Left lung (tissue), 10 donors: ENCODE results near the gene APOL4. TPM values are rescaled to one million over a fixed set of nuclear protein-coding genes. Genes with fewer than 3 reads are reported as not detected.
"Not testable (repeated sequence)": the region's sequence is repeated elsewhere in the genome, so short reads cannot be mapped to it uniquely, and the experiment has no call there.

Experiments
- ATAC-seq: fragments of 200-7000 bp; cut with Tn5 transposase; one replicate; pipeline ENCODE4 v1.9.1; 2020; ENCODE audit warnings: moderate library complexity
- DNase-seq, 4 donors: peaks; one replicate each; pipeline ENCODE4 v3.0.0-alpha.2; 2013 to 2020
- H3K27ac ChIP-seq, 2 donors: fragments of 200-600 bp; sonication (generic) in 1 of 2; one replicate each; pipeline versions ENCODE4 v1.5.0 to v1.8.0; 2020 to 2021
- H3K27me3 ChIP-seq, 2 donors: fragments of 200-600 bp; sonication (generic) in 1 of 2; one replicate each; pipeline versions ENCODE4 v1.5.0 to v1.8.0; 2020 to 2021
- H3K36me3 ChIP-seq, 2 donors: fragments of 200-600 bp; sonication (generic) in 1 of 2; one replicate each; pipeline versions ENCODE4 v1.5.0 to v1.8.0; 2020 to 2021
- H3K4me1 ChIP-seq, 2 donors: fragments of 200-600 bp; one replicate each; pipeline ENCODE4 v1.8.0; 2021
- H3K4me3 ChIP-seq, 2 donors: fragments of 200-600 bp; sonication (generic) in 1 of 2; one replicate each; pipeline versions ENCODE4 v1.5.0 to v1.8.0; 2020 to 2021; ENCODE audit warnings: mild to moderate bottlenecking in 1 of 2
- H3K9me3 ChIP-seq, 2 donors: fragments of 200-600 bp; sonication (generic) in 1 of 2; one replicate each; pipeline versions ENCODE4 v1.5.0 to v1.8.0; 2020 to 2021
- intact Hi-C, 2 donors: fragments of 100-400 bp; cut with DNase I; formaldehyde crosslinking; loops; one replicate each; pipeline versions ENCODE4 v1.11.2 to v1.14.2; 2022
- polyA plus RNA-seq, 6 donors: library from polyadenylated mRNA; unstranded; fragments of 120-200 nt; gene quantifications; one replicate each; pipeline ENCODE4 v1.2.1, GENCODE V29; 2013; ENCODE audit not compliant: insufficient read length in 6 of 6
- total RNA-seq, 2 donors: library from RNA; stranded (reverse); fragmentation: NEBNext Ultra II Directional; extraction: Animal tissue kit (Norgen Biotek cat#: 25700); gene quantifications; one replicate each; pipeline ENCODE4 v1.2.1, GENCODE V29; 2021
- TF ChIP-seq, protein P1 (sequence below), 2 donors: fragments of 200-600 bp; sonication (generic) in 1 of 2; IDR thresholded peaks; one replicate each; pipeline versions ENCODE4 v1.5.0 to v1.8.0; 2021; ENCODE audit warnings: antibody characterized with exemption in 2 of 2
- donor health status: DM: no; HTN: yes; CAD: no.
- donor health status: DM: no; HTN: no; CAD: no.

APOL4 gene
- total and polyA plus RNA-seq, 8 donors, result 4.9 to 18.6 (median 10.6) TPM

GRCh38 chr22:36210224-36210623 is 8.6 kb upstream of the APOL4 start:
- Histone ChIP-seq H3K27me3 (no peaks in the 10 kb centered on the region), H3K4me1 (peaks cover 9 to 41% of the 10 kb centered on the region in 2 donors), H3K27ac (no peak overlapping the region), H3K36me3 (no peaks in the 10 kb centered on the region), H3K9me3 (no peaks in the 10 kb centered on the region), H3K4me3 (no peak overlapping the region)
- TF ChIP-seq, protein P1, sequence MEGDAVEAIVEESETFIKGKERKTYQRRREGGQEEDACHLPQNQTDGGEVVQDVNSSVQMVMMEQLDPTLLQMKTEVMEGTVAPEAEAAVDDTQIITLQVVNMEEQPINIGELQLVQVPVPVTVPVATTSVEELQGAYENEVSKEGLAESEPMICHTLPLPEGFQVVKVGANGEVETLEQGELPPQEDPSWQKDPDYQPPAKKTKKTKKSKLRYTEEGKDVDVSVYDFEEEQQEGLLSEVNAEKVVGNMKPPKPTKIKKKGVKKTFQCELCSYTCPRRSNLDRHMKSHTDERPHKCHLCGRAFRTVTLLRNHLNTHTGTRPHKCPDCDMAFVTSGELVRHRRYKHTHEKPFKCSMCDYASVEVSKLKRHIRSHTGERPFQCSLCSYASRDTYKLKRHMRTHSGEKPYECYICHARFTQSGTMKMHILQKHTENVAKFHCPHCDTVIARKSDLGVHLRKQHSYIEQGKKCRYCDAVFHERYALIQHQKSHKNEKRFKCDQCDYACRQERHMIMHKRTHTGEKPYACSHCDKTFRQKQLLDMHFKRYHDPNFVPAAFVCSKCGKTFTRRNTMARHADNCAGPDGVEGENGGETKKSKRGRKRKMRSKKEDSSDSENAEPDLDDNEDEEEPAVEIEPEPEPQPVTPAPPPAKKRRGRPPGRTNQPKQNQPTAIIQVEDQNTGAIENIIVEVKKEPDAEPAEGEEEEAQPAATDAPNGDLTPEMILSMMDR (IDR thresholded peaks at IDR 0.05), result no peak
- ATAC-seq, result no peak
- intact Hi-C loops, result no loop called here
- DNase-seq, result no peak

GRCh38 chr22:36209488-36209908 is 7.9 kb upstream of the APOL4 start:
- intact Hi-C loops, ATAC-seq, H3K27me3 ChIP-seq, H3K4me3 ChIP-seq, DNase-seq, H3K9me3 ChIP-seq, H3K36me3 ChIP-seq, H3K27ac ChIP-seq: not testable (repeated sequence)
- H3K4me1 ChIP-seq, result peaks cover 9 to 41% of the 10 kb centered on the region in 2 donors

DNA sequence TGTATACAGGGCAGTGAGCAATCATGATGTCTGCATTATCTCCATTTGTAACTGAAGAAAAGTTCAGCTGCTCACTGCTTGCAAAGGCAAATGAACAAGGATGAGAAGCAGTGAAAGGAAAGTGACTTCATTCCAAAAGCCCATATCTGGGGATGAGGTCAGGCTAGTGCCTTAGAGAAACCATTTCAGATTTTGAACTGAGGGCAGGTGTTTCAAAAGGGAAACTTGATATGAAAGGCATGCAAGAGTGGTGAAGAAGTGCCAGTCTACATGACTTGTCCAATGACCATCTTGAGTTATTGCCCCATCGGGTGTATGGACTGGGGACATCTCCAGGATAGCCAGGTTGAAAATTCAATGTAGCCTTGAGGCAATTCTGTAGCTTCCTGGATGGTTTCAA is 7.3 kb upstream of the APOL4 start:
- Histone ChIP-seq H3K4me3 (no peak overlapping the region), H3K36me3 (no peaks in the 10 kb centered on the region), H3K9me3 (no peaks in the 10 kb centered on the region), H3K27ac (no peak overlapping the region), H3K4me1 (peaks cover 9 to 36% of the 10 kb centered on the region in 2 donors), H3K27me3 (no peaks in the 10 kb centered on the region)
- TF ChIP-seq, protein P1 (IDR thresholded peaks at IDR 0.05), result no peak
- DNase-seq (no peak), ATAC-seq (no peak)
- intact Hi-C loops, result no loop called here

- ATAC-seq (no peak), DNase-seq (no peak)
- peaks cover 9 to 29% of the 10 kb centered on the region in 2 donors for H3K4me1 ChIP-seq
- no peak overlapping the region for H3K27ac ChIP-seq
- TF ChIP-seq, protein P1 (IDR thresholded peaks at IDR 0.05), result no peak
- no peaks in the 10 kb centered on the region for H3K36me3 ChIP-seq
- no peak overlapping the region for H3K4me3 ChIP-seq
- no peaks in the 10 kb centered on the region for H3K27me3 ChIP-seq
- intact Hi-C loops, result no loop called here
- H3K9me3 ChIP-seq, result no peaks in the 10 kb centered on the region
Observed at GRCh38 chr22:36208162-36208765, 6.7 kb upstream of the APOL4 start.

DNA sequence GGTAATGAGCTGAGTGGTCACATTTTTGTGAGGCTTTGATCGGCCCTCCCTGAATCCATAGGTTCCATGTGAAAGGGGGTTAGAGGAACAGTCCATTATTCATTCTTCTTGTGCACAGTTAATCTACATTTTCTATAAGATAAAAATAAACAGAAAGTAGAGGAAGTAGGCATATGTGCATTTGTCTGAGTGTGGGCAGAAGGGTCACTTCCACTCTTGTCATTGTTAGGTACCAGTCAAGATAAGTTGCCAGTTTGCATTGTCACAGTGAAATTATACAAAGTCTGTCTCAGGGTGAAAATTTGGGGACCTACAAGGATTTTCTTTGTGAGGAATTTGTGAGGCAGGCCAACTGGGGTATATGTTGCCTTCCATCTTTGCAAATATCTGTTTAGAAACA is 4.6 kb upstream of the APOL4 start:
- Histone ChIP-seq H3K36me3 (no peaks in the 10 kb centered on the region), H3K4me3 (no peak overlapping the region), H3K4me1 (peaks cover 13 to 20% of the 10 kb centered on the region in 2 donors), H3K9me3 (no peaks in the 10 kb centered on the region), H3K27me3 (no peaks in the 10 kb centered on the region), H3K27ac (no peak overlapping the region)
- DNase-seq, result no peak
- TF ChIP-seq, protein P1 (IDR thresholded peaks at IDR 0.05), result no peak
- intact Hi-C loops, result no loop called here
- no peak for ATAC-seq

DNA sequence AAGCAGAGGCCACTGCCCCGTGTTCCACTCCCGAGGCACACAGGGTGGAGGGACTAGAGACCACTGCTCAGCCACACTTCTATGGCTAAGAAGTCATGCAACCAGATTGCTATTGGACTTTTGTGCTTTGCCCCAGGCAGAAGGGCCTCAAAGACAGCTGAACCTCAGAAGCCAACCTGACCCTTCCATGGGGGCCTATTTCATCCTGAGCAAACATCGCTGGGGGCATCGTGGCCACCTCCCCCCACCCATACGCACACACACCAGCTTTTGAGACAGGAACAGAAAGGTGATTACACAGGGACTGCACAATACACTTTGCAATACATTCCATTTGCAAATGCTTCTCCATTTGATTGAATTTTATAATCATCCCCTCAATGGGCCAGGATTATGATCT is 4.0 kb upstream of the APOL4 start:
- H3K36me3 ChIP-seq, DNase-seq, H3K4me3 ChIP-seq, H3K27me3 ChIP-seq, intact Hi-C loops, H3K9me3 ChIP-seq, H3K27ac ChIP-seq, ATAC-seq: not testable (repeated sequence)
- H3K4me1 ChIP-seq, result peaks cover 7 to 14% of the 10 kb centered on the region in 2 donors
